Stimulated activated CD4-positive, alpha-beta T cell treated with anti-CD3 and anti-CD28 coated beads, Interleukin-12 subunit alpha, Interleukin-12 subunit beta, amount 100 ng/mL, for 48 hours (primary cell): ENCODE data around the gene TNFSF8.

Experiments used
- DNase-seq, 3 donors: peaks; one replicate each; pipeline ENCODE4 v3.0.0-alpha.2; 2020; ENCODE audit warnings: low read depth in 2 of 3, low spot score in 1 of 3

TNFSF8 gene

GRCh38 chr9:114930056-114930812 is at the start of gene TNFSF8:
Gene TNFSF8 (minus strand): TSS chr9:114930591. CDS start chr9:114930303, 288 bp downstream.
- peak; percentile 54 to 84 (median 67) for DNase-seq

- DNase-seq: no peak
Measured at GRCh38 chr9:114973216-114973615, 42.8 kb upstream of the TNFSF8 start.

- DNase-seq: no peak
Measured at GRCh38 chr9:114972510-114973136, 42.2 kb upstream of the TNFSF8 start.

- no peak for DNase-seq
Measured at GRCh38 chr9:114969269-114969668, 38.9 kb upstream of the TNFSF8 start.

GRCh38 chr9:114968671-114969070 is 38.3 kb upstream of the TNFSF8 start:
- DNase-seq: no peak

GRCh38 chr9:114965564-114965963 is 35.2 kb upstream of the TNFSF8 start:
- DNase-seq: no peak

- no peak for DNase-seq
Measured at GRCh38 chr9:114962809-114963208, 32.4 kb upstream of the TNFSF8 start.

GRCh38 chr9:114960276-114960675 is 29.9 kb upstream of the TNFSF8 start:
- no peak for DNase-seq

GRCh38 chr9:114958844-114959235 is 28.4 kb upstream of the TNFSF8 start:
- DNase-seq: no peak

- peak; percentile 37 to 52 (median 41) for DNase-seq
Measured at GRCh38 chr9:114958021-114958843, 27.8 kb upstream of the TNFSF8 start.

- no peak for DNase-seq
Measured at GRCh38 chr9:114957558-114957957, 27.2 kb upstream of the TNFSF8 start.

- DNase-seq: no peak
Measured at GRCh38 chr9:114954956-114955582, 24.7 kb upstream of the TNFSF8 start.

- no peak for DNase-seq
Measured at GRCh38 chr9:114953959-114954358, 23.6 kb upstream of the TNFSF8 start.

GRCh38 chr9:114953046-114953445 is 22.7 kb upstream of the TNFSF8 start:
- no peak for DNase-seq

GRCh38 chr9:114950761-114951160 is 20.4 kb upstream of the TNFSF8 start:
- DNase-seq: no peak

GRCh38 chr9:114947058-114947457 is 16.7 kb upstream of the TNFSF8 start:
- no peak for DNase-seq

- no peak for DNase-seq
Measured at GRCh38 chr9:114945616-114946412, 15.4 kb upstream of the TNFSF8 start.

GRCh38 chr9:114941376-114941775 is 11.0 kb upstream of the TNFSF8 start:
- DNase-seq: no peak

- DNase-seq: no peak
Measured at GRCh38 chr9:114938687-114939575, 8.5 kb upstream of the TNFSF8 start.

GRCh38 chr9:114937516-114937915 is 7.1 kb upstream of the TNFSF8 start:
- no peak for DNase-seq
